ENCODE measurements around the gene RANBP10.
"Not testable (repeated sequence)": the region's sequence is repeated elsewhere in the genome, so short reads cannot be mapped to it uniquely, and the experiment has no call there.

RANBP10 gene

DNA sequence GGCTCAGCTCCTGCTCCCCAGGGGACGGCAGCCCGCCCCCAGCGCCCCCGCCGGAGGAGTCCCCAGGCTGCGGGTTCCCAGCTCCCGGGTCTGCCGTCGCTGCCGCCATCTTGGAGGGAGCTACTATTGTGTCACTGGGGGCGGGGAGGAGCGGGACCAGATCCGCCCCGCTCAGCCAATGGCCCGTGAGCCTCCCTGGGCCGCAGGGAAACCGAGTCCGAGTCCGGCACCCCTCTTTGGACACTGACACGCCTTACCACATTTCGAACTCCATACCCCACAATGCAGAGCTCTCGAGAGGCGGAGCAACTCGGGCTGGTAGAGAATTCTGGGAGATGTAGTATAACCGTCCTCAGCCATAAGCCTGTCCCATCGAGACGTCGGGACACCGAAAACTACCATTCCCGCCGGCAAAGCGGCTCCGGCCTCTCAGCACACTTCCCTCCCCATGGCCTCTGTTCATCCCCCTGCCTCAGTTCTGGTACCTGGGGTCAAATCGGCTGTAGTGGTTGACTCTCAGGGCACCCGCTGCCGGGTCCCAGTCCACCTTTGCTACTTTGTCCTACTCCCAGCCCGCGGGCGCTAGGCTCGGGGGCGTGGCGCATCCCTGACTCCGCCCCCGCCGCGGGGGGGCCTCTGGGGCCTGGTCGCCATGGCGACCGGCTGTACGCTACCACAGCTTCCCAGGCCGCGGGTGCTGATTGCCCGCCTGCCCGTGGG, at the start of gene RANBP10, which contains the start of gene TSNAXIP1:
RANBP10 (minus strand) TSS at position 133 of the 720 bp plus-strand sequence; CDS start at position 109, 24 bp downstream.
TSNAXIP1 (plus strand) TSS at position 462 of the 720 bp plus-strand sequence. CDS start 261 bp downstream, outside the sequence.
- peak; percentile 99 for DNase-seq

DNA sequence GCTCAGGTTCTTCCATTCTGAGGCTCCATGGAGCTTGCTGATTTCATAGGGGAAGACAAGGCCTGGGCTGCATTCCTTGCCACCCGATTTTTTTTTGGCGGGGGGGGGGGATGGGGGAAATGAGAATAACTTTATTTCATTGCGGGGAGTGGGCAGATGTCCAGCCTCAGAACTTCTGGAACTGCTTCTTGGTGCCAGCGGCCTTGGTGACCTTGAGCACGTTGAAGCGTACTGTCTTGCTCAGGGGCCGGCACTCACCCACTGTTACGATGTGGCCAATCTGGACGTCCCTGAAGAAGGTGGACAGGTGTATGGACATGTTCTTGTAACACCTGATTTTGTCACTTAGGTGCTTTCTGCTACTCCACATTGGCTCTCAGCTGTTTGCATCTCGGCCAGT, 49.4 kb upstream of the RANBP10 start:
- no peak for DNase-seq

DNA sequence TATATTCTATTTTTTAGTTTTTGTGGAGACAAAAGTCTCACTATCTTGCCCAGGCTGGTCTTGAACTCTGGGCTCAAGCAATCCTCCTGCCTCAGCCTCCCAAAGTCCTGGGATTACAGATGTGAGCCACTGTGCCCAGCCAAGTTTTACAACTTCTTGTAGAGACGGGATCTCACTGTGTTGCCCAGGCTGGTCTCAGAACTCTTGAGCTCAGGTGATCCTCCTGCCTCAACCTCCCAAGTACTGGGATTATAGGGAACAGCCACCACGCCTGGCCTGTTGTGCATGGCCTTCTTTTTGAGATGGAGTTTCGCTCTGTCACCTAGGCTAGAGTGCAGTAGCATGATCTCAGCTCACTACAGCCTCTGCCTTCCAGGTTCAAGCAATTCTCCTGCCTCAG, 47.3 kb upstream of the RANBP10 start:
- no peak for DNase-seq

GRCh38 chr16:67848118-67848517, 41.8 kb upstream of the RANBP10 start:
- DNase-seq: no peak

- peak; percentile 42 for DNase-seq
Measured at GRCh38 chr16:67847064-67847861, 40.9 kb upstream of the RANBP10 start, which contains the start of gene CENPT. CENPT (minus strand) TSS chr16:67847693; CDS start chr16:67833859, 13,834 bp downstream.

DNA sequence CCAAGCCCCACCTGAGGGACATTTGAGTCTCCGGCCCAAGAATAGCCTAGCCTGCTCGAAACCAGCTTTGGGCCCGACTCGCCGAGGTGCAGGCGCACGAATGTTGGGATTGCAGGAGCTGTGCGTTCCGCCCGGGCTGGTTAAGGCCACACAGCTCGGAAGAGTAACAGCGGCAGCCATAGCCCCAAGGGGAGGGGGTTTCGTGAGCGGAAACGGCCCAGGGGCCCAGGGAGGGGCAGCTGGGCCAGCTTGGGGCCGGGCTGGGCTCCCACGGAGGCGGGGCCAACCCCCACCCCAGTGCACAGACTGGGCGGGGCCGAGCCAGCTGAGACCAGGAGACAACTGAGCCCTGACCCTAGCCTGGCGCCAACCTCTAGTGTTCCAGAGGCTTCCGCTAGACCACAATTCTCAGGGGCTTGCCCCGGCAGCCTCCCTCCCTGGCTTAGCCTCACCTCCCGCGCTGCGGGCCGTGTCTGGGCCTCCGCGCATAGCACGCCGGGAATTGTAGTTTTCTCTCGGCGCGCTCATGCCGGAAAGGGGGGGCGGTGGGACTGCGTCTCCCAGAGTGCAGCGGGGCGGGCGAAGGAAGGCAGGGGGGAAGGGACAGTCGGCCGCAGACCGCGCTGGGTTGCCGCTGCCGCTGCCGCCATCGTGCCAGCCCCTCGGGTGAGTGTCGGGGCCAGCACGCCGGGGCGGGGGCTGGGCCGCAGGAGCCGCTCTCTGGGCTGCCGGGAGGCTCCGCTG, 40.1 kb upstream of the RANBP10 start, which contains the start of gene NUTF2:
NUTF2 (plus strand) TSS at position 614 of the 744 bp plus-strand sequence. CDS start 18,198 bp downstream, outside the sequence.
- peak; percentile 99 for DNase-seq

- no peak for DNase-seq
Measured at GRCh38 chr16:67846063-67846319, 39.6 kb upstream of the RANBP10 start.

GRCh38 chr16:67845291-67846062, 39.1 kb upstream of the RANBP10 start:
- DNase-seq: no peak

GRCh38 chr16:67844497-67844896, 38.1 kb upstream of the RANBP10 start:
- DNase-seq: no peak

GRCh38 chr16:67843343-67843765, 37.0 kb upstream of the RANBP10 start:
- DNase-seq: no peak

- DNase-seq: peak; percentile 81
Measured at GRCh38 chr16:67842509-67843342, 36.4 kb upstream of the RANBP10 start.

- DNase-seq: peak; percentile 100
Measured at GRCh38 chr16:67841816-67842508, 35.6 kb upstream of the RANBP10 start, which contains the start of gene THAP11. THAP11 (plus strand) TSS chr16:67842320; CDS start chr16:67842555, 235 bp downstream.

DNA sequence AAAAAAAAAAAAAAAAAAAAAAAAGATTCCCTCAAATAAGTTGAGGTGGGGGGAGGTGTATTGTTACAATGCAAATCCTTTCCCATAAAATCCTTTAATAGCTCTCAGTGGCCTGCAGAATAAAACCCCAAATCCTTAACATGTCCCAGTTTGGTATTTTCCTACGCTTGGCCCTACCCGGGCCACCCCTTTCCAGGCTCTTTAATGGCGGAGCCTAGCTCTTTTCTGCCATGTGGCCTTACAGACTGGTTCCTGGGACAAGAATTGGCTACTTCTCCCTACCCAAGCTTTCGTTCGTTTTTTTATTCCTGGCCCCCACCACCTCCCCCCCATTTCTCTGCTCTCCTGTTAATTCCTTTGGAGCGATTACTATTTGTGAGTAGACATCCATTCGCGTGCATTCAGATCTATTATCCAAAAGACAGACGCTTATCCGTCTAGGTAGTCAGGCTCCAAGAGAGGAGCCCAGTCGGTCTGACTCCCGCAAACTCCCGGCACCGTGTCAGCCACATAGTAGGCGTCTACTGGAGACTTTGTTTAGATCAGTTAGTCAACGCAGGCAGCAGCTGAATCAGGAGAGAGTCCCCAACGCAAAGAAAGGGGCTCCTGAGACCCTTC, 34.9 kb upstream of the RANBP10 start:
- DNase-seq: no peak

GRCh38 chr16:67837811-67838210, 31.5 kb upstream of the RANBP10 start:
- no peak for DNase-seq

- DNase-seq: not testable (repeated sequence)
Measured at GRCh38 chr16:67837190-67837589, 30.8 kb upstream of the RANBP10 start.

DNA sequence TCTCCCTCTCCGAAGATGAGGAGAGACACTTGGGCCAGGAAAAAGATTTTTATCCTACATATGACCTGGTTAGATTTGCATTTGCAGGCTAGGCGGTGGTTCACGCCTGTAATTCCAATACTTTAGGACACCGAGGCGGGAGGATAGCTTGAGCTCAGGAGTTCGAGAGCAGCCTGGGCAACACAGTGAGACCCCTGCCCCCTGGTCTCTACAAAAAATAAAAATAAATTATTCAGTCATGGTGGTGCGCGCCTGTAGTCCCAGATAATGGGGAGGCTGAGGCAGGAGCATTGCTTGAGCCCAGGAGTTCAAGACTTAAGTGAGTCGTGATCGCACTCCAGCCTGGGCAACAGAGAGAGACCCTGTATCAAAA, 27.9 kb upstream of the RANBP10 start:
- DNase-seq: no peak

DNA sequence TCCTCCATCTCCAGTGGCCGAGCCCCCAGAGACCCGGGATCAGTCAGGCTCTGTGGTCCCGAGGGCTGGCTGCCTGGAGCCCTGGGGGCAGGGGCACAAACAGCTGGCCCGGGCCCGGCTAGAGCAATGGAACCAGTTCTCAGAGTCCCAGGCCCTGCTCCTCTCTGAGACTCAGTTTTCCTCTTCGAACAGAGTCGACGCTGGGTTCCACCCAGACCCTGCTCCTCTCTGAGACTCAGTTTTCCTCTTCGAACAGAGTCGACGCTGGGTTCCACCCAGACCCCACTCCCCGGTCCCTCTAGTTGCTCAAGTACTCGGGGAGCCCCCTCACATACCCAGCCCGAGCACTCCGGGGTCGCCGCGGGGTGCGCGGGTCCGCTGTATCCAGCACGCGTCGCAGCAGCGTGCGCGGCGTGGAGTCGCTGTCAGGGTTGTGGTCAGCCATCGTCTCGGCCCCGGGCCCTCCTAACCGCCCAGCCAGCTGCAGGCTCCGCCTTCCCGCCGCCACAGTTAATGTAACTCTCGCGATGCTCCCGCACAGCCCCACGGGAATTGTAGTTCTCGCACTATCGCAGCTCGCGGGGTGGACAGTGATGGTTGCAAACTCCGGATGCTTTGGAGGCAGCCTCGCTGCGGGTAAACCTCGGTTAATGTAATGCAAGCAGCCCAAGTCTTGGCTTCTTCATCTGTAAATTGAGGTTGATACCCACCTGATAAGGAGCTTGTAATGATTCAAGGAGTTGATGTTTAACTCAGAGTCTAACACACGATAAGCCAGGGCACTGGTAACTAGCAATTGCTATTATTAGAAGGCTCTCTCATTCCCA, 27.3 kb upstream of the RANBP10 start:
- DNase-seq: peak; percentile 99

GRCh38 chr16:67833030-67833414, 26.7 kb upstream of the RANBP10 start:
- peak; percentile 27 for DNase-seq

DNA sequence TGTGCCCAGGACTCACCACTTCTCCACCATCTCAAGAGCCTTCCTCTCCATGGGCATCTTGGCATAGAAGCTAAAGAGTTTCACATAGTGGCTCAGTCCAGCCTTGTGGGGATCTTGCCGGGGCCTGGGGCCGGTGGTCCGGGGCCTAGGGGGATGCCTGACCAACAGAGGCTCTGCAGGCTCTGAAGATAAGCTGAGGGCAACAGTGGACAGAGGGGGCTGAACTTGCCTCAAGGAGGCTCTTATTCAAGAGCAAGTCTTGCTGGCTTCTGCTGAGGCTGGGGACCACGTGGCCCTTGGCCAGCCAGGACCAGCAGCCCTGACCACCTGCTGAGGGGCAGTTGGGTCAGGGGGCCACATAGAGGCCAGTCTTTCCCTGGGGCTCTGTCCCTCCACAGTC, 22.3 kb upstream of the RANBP10 start:
- no peak for DNase-seq

Data from eye (tissue), 1 donor.